Skeletal muscle tissue (tissue), 4 donors: ENCODE measurements around the gene FANCI. TPM values are rescaled to one million over a fixed set of nuclear protein-coding genes. Genes with fewer than 3 reads are reported as not detected.
"Not testable (repeated sequence)": the region's sequence is repeated elsewhere in the genome, so short reads cannot be mapped to it uniquely, and the experiment has no call there.

ENCODE experiments used
- H3K27ac ChIP-seq: one replicate; pipeline ENCODE4 v1.7.0; 2013; ENCODE audit warnings: mild to moderate bottlenecking, low read depth, low read length, inconsistent platforms
- H3K27me3 ChIP-seq, 3 donors: one replicate each; pipeline ENCODE4 v1.7.0; 2013; ENCODE audit warnings: low read length in 3 of 3; ENCODE audit not compliant: control insufficient read depth in 3 of 3, insufficient read depth in 3 of 3
- H3K36me3 ChIP-seq, 3 donors: one replicate each; pipeline ENCODE4 v1.7.0; 2013; ENCODE audit warnings: low read length in 3 of 3; ENCODE audit not compliant: control insufficient read depth in 3 of 3, insufficient read depth in 3 of 3
- H3K4me1 ChIP-seq, 3 donors: one replicate each; pipeline ENCODE4 v1.7.0; 2013; ENCODE audit warnings: low read length in 3 of 3, mild to moderate bottlenecking in 3 of 3; ENCODE audit not compliant: control insufficient read depth in 3 of 3, insufficient read depth in 3 of 3
- H3K4me3 ChIP-seq, 3 donors: one replicate each; pipeline ENCODE4 v1.7.0; 2013; ENCODE audit warnings: low read length in 3 of 3
- H3K9ac ChIP-seq, 3 donors: one replicate each; pipeline ENCODE4 v1.7.0; 2013; ENCODE audit warnings: low read length in 3 of 3, mild to moderate bottlenecking in 3 of 3, moderate library complexity in 2 of 3, low read depth in 1 of 3
- H3K9me3 ChIP-seq, 3 donors: one replicate each; pipeline ENCODE4 v1.7.0; 2013; ENCODE audit warnings: low read length in 3 of 3; ENCODE audit not compliant: control insufficient read depth in 3 of 3
- total RNA-seq: library from RNA; depleted of rRNA; stranded (reverse); fragments of >200 nt; gene quantifications from one replicate; pipeline ENCODE4 v1.2.3, GENCODE V29; 2014
- donor health status: Osteomylitis.

Gene FANCI
- total RNA-seq, 1 donor from 2014 or later = 12.0 TPM

DNA sequence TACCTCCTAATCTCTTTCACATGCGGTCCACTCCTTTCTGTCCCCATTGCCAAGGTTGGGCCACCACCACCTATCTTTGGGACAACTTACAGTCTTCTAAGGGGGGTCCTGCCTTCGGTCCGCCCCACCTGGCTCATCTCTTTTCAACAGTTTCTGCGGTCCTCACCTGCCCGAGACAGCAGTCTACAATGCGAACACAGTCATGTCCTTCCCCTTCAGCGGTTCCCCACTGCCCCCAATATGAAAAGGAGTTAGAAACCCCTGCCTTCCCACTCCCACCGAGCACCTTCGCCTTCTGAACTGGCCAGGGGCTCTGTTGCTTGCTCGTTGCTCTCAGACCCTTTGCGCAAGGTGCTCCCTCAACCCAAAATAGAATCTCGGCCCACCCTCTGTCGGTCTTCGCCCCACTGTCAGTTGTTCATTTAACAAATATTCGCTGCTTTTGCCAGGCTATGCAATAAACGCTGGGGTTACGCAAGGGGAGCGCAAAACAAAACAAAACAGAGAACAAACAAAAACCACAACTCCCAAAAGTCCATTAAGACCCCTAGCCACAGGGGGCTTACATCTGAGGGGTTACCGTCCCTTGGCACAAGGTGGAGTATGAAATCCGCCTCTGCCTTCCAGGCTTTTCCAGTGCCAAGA, 611 bp upstream of the FANCI start:
- H3K9ac ChIP-seq = peak overlapping the region; percentile 85 to 89 (median 88)
- peak overlapping the region; percentile 91 to 96 (median 95) for H3K4me3 ChIP-seq
- no peaks in the 10 kb centered on the region for H3K9me3 ChIP-seq
- peaks cover 12 to 21% (median 15%) of the 10 kb centered on the region in 3 donors for H3K4me1 ChIP-seq
- no peaks in the 10 kb centered on the region for H3K36me3 ChIP-seq
- peak overlapping the region; percentile 26 for H3K27ac ChIP-seq
- no peaks in the 10 kb centered on the region for H3K27me3 ChIP-seq

- Histone ChIP-seq H3K9ac (peak overlapping the region; percentile 85 to 89 (median 88)), H3K4me3 (peak overlapping the region; percentile 91 to 96 (median 95)), H3K27me3 (no peaks in the 10 kb centered on the region), H3K27ac (no peak overlapping the region), H3K36me3 (no peaks in the 10 kb centered on the region), H3K9me3 (no peaks in the 10 kb centered on the region), H3K4me1 (peaks cover 12 to 21% (median 15%) of the 10 kb centered on the region in 3 donors)
Measured at GRCh38 chr15:89244574-89244903, 760 bp downstream of the FANCI start.

DNA sequence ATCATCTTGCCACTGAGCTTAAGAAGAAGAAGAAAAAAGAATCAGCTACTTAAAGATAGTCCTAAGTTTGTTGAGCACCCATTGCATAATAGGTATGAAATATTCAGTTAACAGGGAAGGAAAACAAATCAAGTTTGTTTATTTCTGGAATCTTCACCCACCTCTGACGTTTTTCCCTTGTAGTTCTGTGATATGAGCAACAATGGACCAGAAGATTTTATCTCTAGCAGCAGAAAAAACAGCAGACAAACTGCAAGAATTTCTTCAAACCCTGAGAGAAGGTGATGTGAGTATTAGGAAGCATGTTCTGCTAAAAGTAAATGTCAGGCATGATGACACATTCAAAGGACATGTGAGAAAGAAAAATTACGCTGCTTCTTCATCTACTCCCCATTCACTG, 3.7 kb downstream of the FANCI start:
- Histone ChIP-seq H3K9me3 (no peaks in the 10 kb centered on the region), H3K27me3 (no peaks in the 10 kb centered on the region), H3K36me3 (no peaks in the 10 kb centered on the region), H3K4me3 (no peak overlapping the region), H3K27ac (no peak overlapping the region), H3K9ac (no peak overlapping the region), H3K4me1 (peaks cover 12 to 21% (median 15%) of the 10 kb centered on the region in 3 donors)

- Histone ChIP-seq H3K4me3 (no peak overlapping the region), H3K27me3 (no peaks in the 10 kb centered on the region), H3K36me3 (no peaks in the 10 kb centered on the region), H3K9me3 (no peaks in the 10 kb centered on the region), H3K9ac (no peak overlapping the region), H3K4me1 (peaks cover 9 to 13% (median 10%) of the 10 kb centered on the region in 3 donors), H3K27ac (no peak overlapping the region)
Measured at GRCh38 chr15:89248584-89248983, 4.8 kb downstream of the FANCI start.

DNA sequence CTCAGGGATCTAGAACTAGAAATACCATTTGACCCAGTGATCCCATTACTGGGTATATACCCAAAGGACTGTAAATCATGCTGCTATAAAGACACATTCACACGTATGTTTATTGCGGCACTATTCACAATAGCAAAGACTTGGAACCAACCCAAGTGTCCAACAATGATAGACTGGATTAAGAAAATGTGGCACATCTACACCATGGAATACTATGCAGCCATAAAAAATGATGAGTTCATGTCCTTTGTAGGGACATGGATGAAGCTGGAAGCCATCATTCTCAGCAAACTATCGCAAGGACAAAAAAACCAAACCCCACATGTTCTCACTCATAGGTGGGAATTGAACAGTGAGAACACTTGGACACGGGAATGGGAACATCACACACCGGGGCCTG, 6.4 kb downstream of the FANCI start:
- not testable (repeated sequence) for H3K9me3 ChIP-seq, H3K9ac ChIP-seq, H3K27me3 ChIP-seq, H3K4me3 ChIP-seq, H3K27ac ChIP-seq, H3K36me3 ChIP-seq, H3K4me1 ChIP-seq

GRCh38 chr15:89277281-89277680, 33.5 kb downstream of the FANCI start:
- H3K27ac ChIP-seq, H3K4me1 ChIP-seq, H3K9ac ChIP-seq, H3K4me3 ChIP-seq, H3K9me3 ChIP-seq, H3K27me3 ChIP-seq, H3K36me3 ChIP-seq: not testable (repeated sequence)

DNA sequence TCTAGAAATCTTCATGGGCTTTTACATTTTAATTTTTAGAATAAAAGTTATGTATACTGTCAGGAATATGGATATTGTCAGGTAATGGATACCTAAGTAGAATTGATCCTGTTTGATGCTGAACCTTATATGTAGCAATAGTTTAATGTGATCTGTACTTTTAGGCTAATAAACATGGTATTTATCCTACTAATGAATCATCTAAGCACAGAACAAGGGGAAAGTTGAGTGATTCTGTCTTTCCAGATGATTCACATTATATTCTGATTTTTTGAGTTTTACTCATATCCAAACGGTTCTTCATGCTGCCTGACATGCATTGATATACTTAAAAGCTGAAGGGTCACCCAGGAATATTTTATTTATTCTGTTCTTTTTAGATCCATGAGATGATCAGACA, 34.5 kb downstream of the FANCI start:
- no peaks in the 10 kb centered on the region for H3K4me1 ChIP-seq

GRCh38 chr15:89282631-89283030, 38.9 kb downstream of the FANCI start:
- no peak overlapping the region for H3K4me3 ChIP-seq
- H3K36me3 ChIP-seq = no peaks in the 10 kb centered on the region
- H3K4me1 ChIP-seq = no peaks in the 10 kb centered on the region

More for the DNA sequence above, 34.5 kb downstream of the FANCI start:
- Histone ChIP-seq H3K27me3 (no peaks in the 10 kb centered on the region), H3K36me3 (no peaks in the 10 kb centered on the region), H3K4me3 (no peak overlapping the region), H3K9me3 (no peaks in the 10 kb centered on the region), H3K9ac (no peak overlapping the region), H3K27ac (no peak overlapping the region)

DNA sequence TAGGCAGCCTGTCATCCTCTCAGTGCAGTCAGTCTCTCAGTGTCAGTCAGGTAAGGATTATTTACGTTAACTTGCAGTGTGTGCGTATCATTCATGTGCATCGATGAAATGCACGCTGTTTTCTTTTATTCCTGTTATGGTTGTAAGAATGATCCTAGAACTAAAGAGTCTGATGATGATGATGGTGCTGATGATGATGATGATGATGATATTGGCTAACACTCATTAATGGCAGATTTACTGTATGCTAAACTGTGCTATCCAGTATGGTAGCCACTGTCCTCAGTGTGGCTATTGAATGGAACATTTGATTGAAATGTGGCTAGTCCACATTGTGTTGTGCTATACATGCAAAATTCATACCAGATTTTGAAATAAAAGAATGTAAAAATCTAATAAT, 39.4 kb downstream of the FANCI start:
- Histone ChIP-seq H3K36me3 (no peaks in the 10 kb centered on the region), H3K27me3 (no peaks in the 10 kb centered on the region), H3K4me3 (no peak overlapping the region), H3K9ac (no peak overlapping the region), H3K4me1 (no peaks in the 10 kb centered on the region), H3K27ac (no peak overlapping the region), H3K9me3 (no peaks in the 10 kb centered on the region)

More at GRCh38 chr15:89282631-89283030, 38.9 kb downstream of the FANCI start:
- H3K27ac ChIP-seq = no peak overlapping the region
- H3K9me3 ChIP-seq = no peaks in the 10 kb centered on the region
- H3K9ac ChIP-seq = no peak overlapping the region
- no peaks in the 10 kb centered on the region for H3K27me3 ChIP-seq

- H3K4me3 ChIP-seq = no peak overlapping the region
- no peaks in the 10 kb centered on the region for H3K27me3 ChIP-seq
- no peaks in the 10 kb centered on the region for H3K9me3 ChIP-seq
- H3K27ac ChIP-seq = no peak overlapping the region
- H3K9ac ChIP-seq = no peak overlapping the region
- H3K36me3 ChIP-seq = peaks cover 0 to 3% (median 0%) of the 10 kb centered on the region in 3 donors
- H3K4me1 ChIP-seq = no peaks in the 10 kb centered on the region
Measured at GRCh38 chr15:89291934-89292438, 48.2 kb downstream of the FANCI start.
